ENCODE measurements around the gene SGIP1. TPM values are rescaled to one million over a fixed set of nuclear protein-coding genes. Genes with fewer than 3 reads are reported as not detected.

SGIP1 gene
- total RNA-seq, 2 donors from 2014 or later, result 0.59 to 38.4 TPM

DNA sequence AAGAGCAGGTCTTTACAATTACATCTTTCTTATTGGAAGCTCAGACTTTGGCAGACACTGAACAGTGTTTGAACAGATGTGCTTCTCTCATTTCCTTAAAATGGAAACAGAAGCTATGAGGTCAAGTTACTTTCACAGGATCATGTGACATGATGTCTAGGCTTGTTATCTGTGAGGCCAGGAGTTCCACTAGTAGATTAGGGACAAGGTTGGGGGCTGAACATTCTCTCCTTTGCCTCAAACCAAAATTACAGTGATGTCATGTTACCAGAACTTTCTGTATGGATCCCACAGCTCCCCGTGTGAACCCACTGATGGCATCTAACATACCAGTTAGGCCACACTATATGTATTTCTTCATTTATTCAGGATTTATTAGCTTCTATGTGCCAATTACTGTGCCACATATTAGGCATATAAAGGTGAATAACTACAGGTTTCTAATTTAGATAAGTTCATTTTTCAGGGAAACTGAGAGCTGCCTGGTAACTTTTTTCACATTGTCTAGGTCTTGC, 224.3 kb downstream of the SGIP1 start:
- H3K27me3 ChIP-seq (replicated peaks; ENCODE audit: insufficient read depth), result no peaks in the 10 kb centered on the region
- no peak for DNase-seq (ENCODE audit: low spot score)
- no peak overlapping the region for H3K27ac ChIP-seq
- no peaks in the 10 kb centered on the region for H3K36me3 ChIP-seq
- no peak overlapping the region for H3K4me3 ChIP-seq
- WGBS, result 67% methylated on average over 1 of the region's 1 CpG
- intact Hi-C loops (cut with DNase I), result no loop called here
- H3K9me3 ChIP-seq, result no peaks in the 10 kb centered on the region
- TF ChIP-seq, protein P1, sequence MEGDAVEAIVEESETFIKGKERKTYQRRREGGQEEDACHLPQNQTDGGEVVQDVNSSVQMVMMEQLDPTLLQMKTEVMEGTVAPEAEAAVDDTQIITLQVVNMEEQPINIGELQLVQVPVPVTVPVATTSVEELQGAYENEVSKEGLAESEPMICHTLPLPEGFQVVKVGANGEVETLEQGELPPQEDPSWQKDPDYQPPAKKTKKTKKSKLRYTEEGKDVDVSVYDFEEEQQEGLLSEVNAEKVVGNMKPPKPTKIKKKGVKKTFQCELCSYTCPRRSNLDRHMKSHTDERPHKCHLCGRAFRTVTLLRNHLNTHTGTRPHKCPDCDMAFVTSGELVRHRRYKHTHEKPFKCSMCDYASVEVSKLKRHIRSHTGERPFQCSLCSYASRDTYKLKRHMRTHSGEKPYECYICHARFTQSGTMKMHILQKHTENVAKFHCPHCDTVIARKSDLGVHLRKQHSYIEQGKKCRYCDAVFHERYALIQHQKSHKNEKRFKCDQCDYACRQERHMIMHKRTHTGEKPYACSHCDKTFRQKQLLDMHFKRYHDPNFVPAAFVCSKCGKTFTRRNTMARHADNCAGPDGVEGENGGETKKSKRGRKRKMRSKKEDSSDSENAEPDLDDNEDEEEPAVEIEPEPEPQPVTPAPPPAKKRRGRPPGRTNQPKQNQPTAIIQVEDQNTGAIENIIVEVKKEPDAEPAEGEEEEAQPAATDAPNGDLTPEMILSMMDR (IDR thresholded peaks at IDR 0.05), result no peak
- TF ChIP-seq POLR2AphosphoS5 (IDR thresholded peaks at IDR 0.05), result no peak
- no peak for TF ChIP-seq POLR2A (IDR thresholded peaks at IDR 0.05)
- H3K4me1 ChIP-seq (replicated peaks), result no peaks in the 10 kb centered on the region

DNA sequence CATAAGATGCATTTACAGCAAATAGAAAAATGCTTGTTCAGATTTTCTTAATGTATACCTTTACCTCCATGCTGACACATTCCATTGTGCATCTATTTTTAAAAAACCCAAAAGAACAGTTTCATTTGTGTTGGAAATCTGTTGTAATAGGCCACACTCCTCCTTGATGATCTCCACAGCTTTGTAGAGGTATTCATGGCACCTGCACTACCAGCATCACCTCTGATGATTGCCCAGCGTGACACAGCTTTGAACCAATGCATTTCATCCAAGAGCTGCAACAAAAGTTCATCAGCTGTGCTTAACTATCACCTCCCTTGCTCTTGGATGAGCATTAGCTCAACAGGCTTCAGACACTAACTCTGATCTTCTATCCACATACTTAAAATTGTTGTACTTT, 226.6 kb downstream of the SGIP1 start:
- TF ChIP-seq POLR2A (IDR thresholded peaks at IDR 0.05) (no peak), POLR2AphosphoS5 (IDR thresholded peaks at IDR 0.05) (no peak)
- TF ChIP-seq, protein P1 (IDR thresholded peaks at IDR 0.05), result no peak
- intact Hi-C loops (cut with DNase I), result no loop called here
- no peak for DNase-seq (ENCODE audit: low spot score)
- H3K36me3 ChIP-seq, result no peaks in the 10 kb centered on the region
- H3K4me3 ChIP-seq, result no peak overlapping the region
- H3K4me1 ChIP-seq (replicated peaks), result no peaks in the 10 kb centered on the region
- no peaks in the 10 kb centered on the region for H3K27me3 ChIP-seq (replicated peaks; ENCODE audit: insufficient read depth)
- WGBS, result 95% methylated on average over 1 of the region's 1 CpG
- no peaks in the 10 kb centered on the region for H3K9me3 ChIP-seq
- no peak overlapping the region for H3K27ac ChIP-seq

DNA sequence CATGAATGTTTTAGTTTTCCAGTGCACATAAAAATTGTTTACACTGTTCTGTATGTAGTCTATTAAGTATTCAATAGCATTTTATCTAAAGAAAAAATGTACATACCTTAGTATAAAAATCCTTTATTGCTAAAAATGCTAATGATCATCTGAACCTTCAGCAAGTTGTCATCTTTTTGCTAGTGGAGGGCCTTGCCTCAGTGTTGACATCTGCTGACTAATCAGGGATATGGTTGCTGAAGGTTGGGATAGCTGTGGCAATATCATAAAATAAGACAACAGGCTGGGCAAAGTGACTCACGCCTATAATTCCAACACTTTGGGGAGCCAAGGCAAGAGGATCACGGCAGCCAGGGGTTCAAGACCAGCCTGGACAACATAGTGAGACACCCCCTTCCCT, 227.3 kb downstream of the SGIP1 start:
- no peak for TF ChIP-seq POLR2AphosphoS5 (IDR thresholded peaks at IDR 0.05)
- TF ChIP-seq POLR2A (IDR thresholded peaks at IDR 0.05), result no peak
- TF ChIP-seq, protein P1 (IDR thresholded peaks at IDR 0.05), result no peak
- intact Hi-C loops (cut with DNase I), result no loop called here

DNA sequence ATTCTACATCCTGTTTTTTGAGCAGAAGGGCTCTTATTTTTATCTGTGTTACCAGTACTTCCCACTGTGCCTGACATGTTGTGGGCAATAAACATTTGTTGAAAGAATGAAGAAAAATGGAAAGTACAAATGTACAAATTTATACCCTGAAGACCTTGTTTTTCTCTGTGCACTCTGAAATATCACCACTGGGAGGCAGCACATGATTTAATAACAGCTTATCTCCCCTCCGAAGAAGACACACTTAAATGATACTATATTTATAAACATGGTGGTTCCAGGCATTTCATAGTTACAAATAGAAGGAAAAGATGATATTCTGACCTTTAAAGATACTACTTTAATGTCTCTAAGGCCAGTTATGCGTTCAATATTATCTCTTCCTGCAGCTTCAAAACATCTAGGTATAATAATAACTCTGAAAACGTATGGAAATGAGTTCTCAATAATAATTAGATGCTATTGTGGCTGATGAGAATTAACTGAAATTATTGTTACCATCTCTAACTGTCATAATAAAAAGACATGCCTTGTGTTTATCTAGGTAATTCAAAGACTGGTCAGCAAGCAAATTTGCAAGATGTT, 231.1 kb downstream of the SGIP1 start:
- WGBS, result 23% methylated on average over 3 of the region's 3 CpGs
- Histone ChIP-seq H3K4me1 (replicated peaks) (no peaks in the 10 kb centered on the region), H3K27ac (no peak overlapping the region), H3K4me3 (no peak overlapping the region), H3K9me3 (no peaks in the 10 kb centered on the region), H3K27me3 (replicated peaks; ENCODE audit: insufficient read depth) (no peaks in the 10 kb centered on the region), H3K36me3 (no peaks in the 10 kb centered on the region)
- intact Hi-C loops (cut with DNase I), result loop anchor here (2.0 to 5.0 kb wide), 2 partner anchors 232 to 386 kb away; no protein-coding TSS in a partner anchor
- no peak for TF ChIP-seq POLR2A (IDR thresholded peaks at IDR 0.05)
- TF ChIP-seq POLR2AphosphoS5 (IDR thresholded peaks at IDR 0.05), result no peak
- TF ChIP-seq, protein P1 (IDR thresholded peaks at IDR 0.05), result peak; percentile 18 to 77 (median 64)
- peak; percentile 16 for DNase-seq (ENCODE audit: low spot score)

More for the DNA sequence above, 227.3 kb downstream of the SGIP1 start:
- no peak for DNase-seq (ENCODE audit: low spot score)
- H3K4me3 ChIP-seq, result no peak overlapping the region
- H3K4me1 ChIP-seq (replicated peaks), result no peaks in the 10 kb centered on the region
- H3K9me3 ChIP-seq, result no peaks in the 10 kb centered on the region
- 89% methylated on average over 2 of the region's 2 CpGs for WGBS
- H3K36me3 ChIP-seq, result no peaks in the 10 kb centered on the region
- H3K27ac ChIP-seq, result no peak overlapping the region
- H3K27me3 ChIP-seq (replicated peaks; ENCODE audit: insufficient read depth), result no peaks in the 10 kb centered on the region

DNA sequence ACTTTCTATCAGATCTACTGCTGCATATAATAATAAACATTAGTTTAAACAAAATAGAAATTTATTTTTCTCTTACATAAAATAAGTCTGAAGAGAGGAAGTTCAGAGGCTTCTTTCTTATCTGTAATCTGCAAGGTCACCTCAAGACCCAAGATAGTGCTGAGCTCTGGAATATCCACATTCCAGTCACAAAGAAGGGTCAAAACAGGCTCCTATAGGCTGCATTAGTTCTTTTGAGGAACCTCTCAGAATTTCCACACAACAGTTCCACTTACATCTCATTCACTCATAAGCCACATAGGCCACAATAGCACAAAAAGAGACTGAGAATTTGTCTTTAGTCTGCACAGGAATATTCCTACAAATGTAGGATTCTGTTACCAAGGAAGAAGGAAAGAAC, 233.7 kb downstream of the SGIP1 start:
- intact Hi-C loops (cut with DNase I), result loop anchor here (5.0 kb wide), 1 partner anchor 230 kb away; no protein-coding TSS in a partner anchor
- TF ChIP-seq, protein P1 (IDR thresholded peaks at IDR 0.05), result no peak
- TF ChIP-seq POLR2AphosphoS5 (IDR thresholded peaks at IDR 0.05) (no peak), POLR2A (IDR thresholded peaks at IDR 0.05) (no peak)

More for the DNA sequence above, 233.7 kb downstream of the SGIP1 start:
- Histone ChIP-seq H3K36me3 (no peaks in the 10 kb centered on the region), H3K27ac (no peak overlapping the region), H3K4me1 (replicated peaks) (no peaks in the 10 kb centered on the region), H3K27me3 (replicated peaks; ENCODE audit: insufficient read depth) (no peaks in the 10 kb centered on the region), H3K9me3 (no peaks in the 10 kb centered on the region), H3K4me3 (no peak overlapping the region)
- no peak for DNase-seq (ENCODE audit: low spot score)

Data from prostate gland (tissue), 2 donors.